ENCODE data around the gene CYB561A3.

The CYB561A3 gene

GRCh38 chr11:61315260-61315659 is 46.4 kb downstream of the CYB561A3 start:
- DNase-seq = no peak

- no peak for DNase-seq
Observed at GRCh38 chr11:61310749-61311148, 50.9 kb downstream of the CYB561A3 start.

GRCh38 chr11:61309739-61310138 is 51.9 kb downstream of the CYB561A3 start:
- no peak for DNase-seq

- DNase-seq = no peak
Observed at GRCh38 chr11:61309141-61309540, 52.5 kb downstream of the CYB561A3 start.

GRCh38 chr11:61307354-61307753 is 54.3 kb downstream of the CYB561A3 start:
- DNase-seq = no peak

GRCh38 chr11:61306221-61306620 is 55.5 kb downstream of the CYB561A3 start:
- DNase-seq = no peak

GRCh38 chr11:61305417-61305816 is 56.3 kb downstream of the CYB561A3 start:
- no peak for DNase-seq

- DNase-seq = no peak
Observed at GRCh38 chr11:61303725-61304124, 58.0 kb downstream of the CYB561A3 start.

GRCh38 chr11:61302550-61302949 is 59.1 kb downstream of the CYB561A3 start:
- no peak for DNase-seq

Measured in CD4-positive, alpha-beta T cell treated with Interleukin-17A for 1 hour (primary cell).